ENCODE data around the gene MED15. TPM values are rescaled to one million over a fixed set of nuclear protein-coding genes. Genes with fewer than 3 reads are reported as not detected.

The MED15 gene
- polyA plus RNA-seq, 1 experiment: 17.3 TPM

GRCh38 chr22:20599117-20599516, 91.7 kb downstream of the MED15 start:
- Histone ChIP-seq H3K9me3 (ENCODE audit: control insufficient read depth, insufficient read depth, low read length) (no peaks in the 10 kb centered on the region), H3K27me3 (ENCODE audit: control insufficient read depth, insufficient read depth, low read length) (peaks cover 11% of the 10 kb centered on the region), H3K27ac (ENCODE audit: low read depth, low read length) (no peak overlapping the region), H3K4me3 (ENCODE audit: low read depth, low read length) (no peak overlapping the region)
- no peak for DNase-seq (ENCODE audit: low read depth, low spot score)
- ChIA-PET CTCF (no interaction called here), POLR2A (no interaction called here)
- no peak for TF ChIP-seq CTCF (IDR thresholded peaks at IDR 0.05; ENCODE audit: low read depth, low read length)

GRCh38 chr22:20600137-20600673, 92.8 kb downstream of the MED15 start:
- ChIA-PET CTCF (no interaction called here), POLR2A (no interaction called here)
- DNase-seq (ENCODE audit: low read depth, low spot score): no peak
- Histone ChIP-seq H3K4me3 (ENCODE audit: low read depth, low read length) (no peak overlapping the region), H3K27ac (ENCODE audit: low read depth, low read length) (no peak overlapping the region), H3K27me3 (ENCODE audit: control insufficient read depth, insufficient read depth, low read length) (peaks cover 17% of the 10 kb centered on the region), H3K9me3 (ENCODE audit: control insufficient read depth, insufficient read depth, low read length) (no peaks in the 10 kb centered on the region)
- TF ChIP-seq CTCF (IDR thresholded peaks at IDR 0.05; ENCODE audit: low read depth, low read length): no peak

- DNase-seq (ENCODE audit: low read depth, low spot score): no peak
- TF ChIP-seq CTCF (IDR thresholded peaks at IDR 0.05; ENCODE audit: low read depth, low read length): no peak
- Histone ChIP-seq H3K9me3 (ENCODE audit: control insufficient read depth, insufficient read depth, low read length) (no peaks in the 10 kb centered on the region), H3K27me3 (ENCODE audit: control insufficient read depth, insufficient read depth, low read length) (peaks cover 14% of the 10 kb centered on the region), H3K4me3 (ENCODE audit: low read depth, low read length) (no peak overlapping the region), H3K27ac (ENCODE audit: low read depth, low read length) (no peak overlapping the region)
- CTCF ChIA-PET: no interaction called here
- POLR2A ChIA-PET: no interaction called here
Observed at GRCh38 chr22:20601308-20601707, 93.9 kb downstream of the MED15 start.

GRCh38 chr22:20602609-20603164, 95.3 kb downstream of the MED15 start:
- H3K9me3 ChIP-seq (ENCODE audit: control insufficient read depth, insufficient read depth, low read length): no peaks in the 10 kb centered on the region
- no peak overlapping the region for H3K27ac ChIP-seq (ENCODE audit: low read depth, low read length)
- POLR2A ChIA-PET: no interaction called here
- DNase-seq (ENCODE audit: low read depth, low spot score): no peak
- no peak overlapping the region for H3K4me3 ChIP-seq (ENCODE audit: low read depth, low read length)
- peaks cover 21% of the 10 kb centered on the region for H3K27me3 ChIP-seq (ENCODE audit: control insufficient read depth, insufficient read depth, low read length)
- CTCF ChIA-PET: no interaction called here
- no peak for TF ChIP-seq CTCF (IDR thresholded peaks at IDR 0.05; ENCODE audit: low read depth, low read length)

- H3K4me3 ChIP-seq (ENCODE audit: low read depth, low read length): no peak overlapping the region
- CTCF ChIA-PET: interaction anchor here (0.7 kb wide), 1 partner anchor 186 kb away, joined by 3 read pairs; no protein-coding TSS in a partner anchor
- DNase-seq (ENCODE audit: low read depth, low spot score): no peak
- peaks cover 31% of the 10 kb centered on the region for H3K27me3 ChIP-seq (ENCODE audit: control insufficient read depth, insufficient read depth, low read length)
- TF ChIP-seq CTCF (IDR thresholded peaks at IDR 0.05; ENCODE audit: low read depth, low read length): no peak
- H3K9me3 ChIP-seq (ENCODE audit: control insufficient read depth, insufficient read depth, low read length): no peaks in the 10 kb centered on the region
- POLR2A ChIA-PET: no interaction called here
- no peak overlapping the region for H3K27ac ChIP-seq (ENCODE audit: low read depth, low read length)
Observed at GRCh38 chr22:20604092-20604747, 96.8 kb downstream of the MED15 start.
